ENCODE results near the gene CASKIN1. TPM values are rescaled to one million over a fixed set of nuclear protein-coding genes. Genes with fewer than 3 reads are reported as not detected.

Gene CASKIN1
- total RNA-seq, 1 experiment from 2014 or later: 2.6 TPM

- TF ChIP-seq, protein P1, sequence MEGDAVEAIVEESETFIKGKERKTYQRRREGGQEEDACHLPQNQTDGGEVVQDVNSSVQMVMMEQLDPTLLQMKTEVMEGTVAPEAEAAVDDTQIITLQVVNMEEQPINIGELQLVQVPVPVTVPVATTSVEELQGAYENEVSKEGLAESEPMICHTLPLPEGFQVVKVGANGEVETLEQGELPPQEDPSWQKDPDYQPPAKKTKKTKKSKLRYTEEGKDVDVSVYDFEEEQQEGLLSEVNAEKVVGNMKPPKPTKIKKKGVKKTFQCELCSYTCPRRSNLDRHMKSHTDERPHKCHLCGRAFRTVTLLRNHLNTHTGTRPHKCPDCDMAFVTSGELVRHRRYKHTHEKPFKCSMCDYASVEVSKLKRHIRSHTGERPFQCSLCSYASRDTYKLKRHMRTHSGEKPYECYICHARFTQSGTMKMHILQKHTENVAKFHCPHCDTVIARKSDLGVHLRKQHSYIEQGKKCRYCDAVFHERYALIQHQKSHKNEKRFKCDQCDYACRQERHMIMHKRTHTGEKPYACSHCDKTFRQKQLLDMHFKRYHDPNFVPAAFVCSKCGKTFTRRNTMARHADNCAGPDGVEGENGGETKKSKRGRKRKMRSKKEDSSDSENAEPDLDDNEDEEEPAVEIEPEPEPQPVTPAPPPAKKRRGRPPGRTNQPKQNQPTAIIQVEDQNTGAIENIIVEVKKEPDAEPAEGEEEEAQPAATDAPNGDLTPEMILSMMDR (IDR thresholded peaks at IDR 0.05; ENCODE audit: unreplicated experiment): no peak
- DNase-seq: no peak
- H3K27ac Mint-ChIP-seq (ENCODE audit: unreplicated experiment): no peak overlapping the region
- CTCF ChIA-PET: no interaction called here
- no peak overlapping the region for H3K4me3 Mint-ChIP-seq (ENCODE audit: low read depth, unreplicated experiment)
- intact Hi-C loops (cut with micrococcal nuclease; ENCODE audit: unreplicated experiment): no loop called here
- no peaks in the 10 kb centered on the region for H3K9me3 Mint-ChIP-seq (ENCODE audit: low read depth, unreplicated experiment)
- peaks cover 74% of the 10 kb centered on the region for H3K36me3 Mint-ChIP-seq (ENCODE audit: insufficient read depth, unreplicated experiment)
- H3K4me1 Mint-ChIP-seq (ENCODE audit: low read depth, unreplicated experiment): peaks cover 13% of the 10 kb centered on the region
- no peaks in the 10 kb centered on the region for H3K27me3 Mint-ChIP-seq (ENCODE audit: unreplicated experiment)
- BruUV-seq (replicated peaks): no TSS peak
Measured at GRCh38 chr16:2230376-2230775, 34.0 kb upstream of the CASKIN1 start.

- Mint-ChIP-seq H3K27me3 (ENCODE audit: unreplicated experiment) (no peaks in the 10 kb centered on the region), H3K4me3 (ENCODE audit: low read depth, unreplicated experiment) (no peak overlapping the region), H3K27ac (ENCODE audit: unreplicated experiment) (no peak overlapping the region), H3K4me1 (ENCODE audit: low read depth, unreplicated experiment) (peaks cover 9% of the 10 kb centered on the region), H3K36me3 (ENCODE audit: insufficient read depth, unreplicated experiment) (peaks cover 72% of the 10 kb centered on the region), H3K9me3 (ENCODE audit: low read depth, unreplicated experiment) (no peaks in the 10 kb centered on the region)
- TF ChIP-seq, protein P1 (IDR thresholded peaks at IDR 0.05; ENCODE audit: unreplicated experiment): no peak
- CTCF ChIA-PET: no interaction called here
- no peak for DNase-seq
- BruUV-seq (replicated peaks): no TSS peak
- intact Hi-C loops (cut with micrococcal nuclease; ENCODE audit: unreplicated experiment): no loop called here
Measured at GRCh38 chr16:2229632-2230250, 33.3 kb upstream of the CASKIN1 start.

- Mint-ChIP-seq H3K36me3 (ENCODE audit: insufficient read depth, unreplicated experiment) (peaks cover 72% of the 10 kb centered on the region), H3K27ac (ENCODE audit: unreplicated experiment) (no peak overlapping the region), H3K27me3 (ENCODE audit: unreplicated experiment) (no peaks in the 10 kb centered on the region), H3K4me3 (ENCODE audit: low read depth, unreplicated experiment) (no peak overlapping the region), H3K9me3 (ENCODE audit: low read depth, unreplicated experiment) (no peaks in the 10 kb centered on the region), H3K4me1 (ENCODE audit: low read depth, unreplicated experiment) (peaks cover 9% of the 10 kb centered on the region)
- DNase-seq: no peak
- TF ChIP-seq, protein P1 (IDR thresholded peaks at IDR 0.05; ENCODE audit: unreplicated experiment): no peak
- CTCF ChIA-PET: no interaction called here
- intact Hi-C loops (cut with micrococcal nuclease; ENCODE audit: unreplicated experiment): no loop called here
- BruUV-seq (replicated peaks): no TSS peak
Measured at GRCh38 chr16:2229091-2229490, 32.7 kb upstream of the CASKIN1 start.

- TF ChIP-seq, protein P1 (IDR thresholded peaks at IDR 0.05; ENCODE audit: unreplicated experiment): no peak
- Mint-ChIP-seq H3K9me3 (ENCODE audit: low read depth, unreplicated experiment) (no peaks in the 10 kb centered on the region), H3K4me3 (ENCODE audit: low read depth, unreplicated experiment) (no peak overlapping the region), H3K27me3 (ENCODE audit: unreplicated experiment) (no peaks in the 10 kb centered on the region), H3K27ac (ENCODE audit: unreplicated experiment) (no peak overlapping the region), H3K36me3 (ENCODE audit: insufficient read depth, unreplicated experiment) (peaks cover 74% of the 10 kb centered on the region), H3K4me1 (ENCODE audit: low read depth, unreplicated experiment) (peaks cover 9% of the 10 kb centered on the region)
- no TSS peak for BruUV-seq (replicated peaks)
- DNase-seq: no peak
- intact Hi-C loops (cut with micrococcal nuclease; ENCODE audit: unreplicated experiment): no loop called here
- CTCF ChIA-PET: interaction anchor here (0.6 kb wide), 1 partner anchor 572 kb away, joined by 4 read pairs; no protein-coding TSS in a partner anchor
Measured at GRCh38 chr16:2228161-2228824, 31.9 kb upstream of the CASKIN1 start.
